ENCODE results near the gene CFAP91. TPM values are rescaled to one million over a fixed set of nuclear protein-coding genes. Genes with fewer than 3 reads are reported as not detected.

CFAP91 gene
- total RNA-seq, 2 donors from 2014 or later = 1.5 to 3.1 TPM

DNA sequence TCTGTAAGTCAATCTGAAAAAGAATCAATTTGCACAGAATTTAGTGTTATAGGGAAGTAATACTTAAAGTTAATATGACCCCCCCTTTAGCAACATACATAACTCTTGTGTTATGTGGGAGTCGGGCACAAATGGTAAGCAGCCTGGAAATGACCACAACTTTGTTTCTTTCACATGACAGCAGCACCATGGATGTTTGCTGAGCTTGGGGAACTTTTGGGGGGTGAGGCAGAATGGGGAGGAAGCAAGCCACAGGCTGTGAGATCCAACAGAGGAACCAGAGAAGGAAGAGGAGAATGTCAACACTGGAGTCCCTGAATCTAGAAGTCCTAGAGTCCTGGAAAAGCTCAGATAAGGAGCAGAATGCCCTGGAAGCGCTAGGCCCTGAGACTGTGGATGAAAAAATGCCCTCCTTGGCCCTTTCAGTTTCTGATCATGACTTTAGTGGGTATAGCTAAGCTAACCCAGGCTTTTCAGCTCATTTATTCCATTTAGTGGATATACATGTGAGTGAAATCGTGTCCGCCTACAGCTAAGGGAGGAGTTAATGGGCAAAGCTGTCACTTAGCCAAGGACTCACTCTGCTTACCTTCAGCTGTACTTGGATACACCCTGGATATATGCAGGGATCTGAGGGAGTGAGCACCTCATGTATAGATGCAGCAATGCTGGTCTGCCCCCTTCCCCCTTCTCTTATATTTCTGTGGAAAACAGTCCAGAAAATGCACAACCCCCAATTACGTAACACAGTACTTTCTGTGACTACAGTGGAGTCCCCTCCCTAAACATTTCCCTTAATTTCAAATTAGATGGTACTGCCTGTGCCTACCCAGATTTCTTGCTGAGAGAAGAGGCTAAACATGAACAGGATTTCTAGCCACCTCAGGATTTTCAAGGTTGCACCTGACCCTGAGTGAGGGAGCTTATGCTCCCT, 39.1 kb downstream of the CFAP91 start:
- DNase-seq (ENCODE audit: low spot score) = no peak
- Histone ChIP-seq H3K4me1 (no peaks in the 10 kb centered on the region), H3K4me3 (no peak overlapping the region), H3K27ac (no peak overlapping the region), H3K27me3 (no peaks in the 10 kb centered on the region), H3K9me3 (no peaks in the 10 kb centered on the region), H3K36me3 (no peaks in the 10 kb centered on the region)
- TF ChIP-seq, protein P1, sequence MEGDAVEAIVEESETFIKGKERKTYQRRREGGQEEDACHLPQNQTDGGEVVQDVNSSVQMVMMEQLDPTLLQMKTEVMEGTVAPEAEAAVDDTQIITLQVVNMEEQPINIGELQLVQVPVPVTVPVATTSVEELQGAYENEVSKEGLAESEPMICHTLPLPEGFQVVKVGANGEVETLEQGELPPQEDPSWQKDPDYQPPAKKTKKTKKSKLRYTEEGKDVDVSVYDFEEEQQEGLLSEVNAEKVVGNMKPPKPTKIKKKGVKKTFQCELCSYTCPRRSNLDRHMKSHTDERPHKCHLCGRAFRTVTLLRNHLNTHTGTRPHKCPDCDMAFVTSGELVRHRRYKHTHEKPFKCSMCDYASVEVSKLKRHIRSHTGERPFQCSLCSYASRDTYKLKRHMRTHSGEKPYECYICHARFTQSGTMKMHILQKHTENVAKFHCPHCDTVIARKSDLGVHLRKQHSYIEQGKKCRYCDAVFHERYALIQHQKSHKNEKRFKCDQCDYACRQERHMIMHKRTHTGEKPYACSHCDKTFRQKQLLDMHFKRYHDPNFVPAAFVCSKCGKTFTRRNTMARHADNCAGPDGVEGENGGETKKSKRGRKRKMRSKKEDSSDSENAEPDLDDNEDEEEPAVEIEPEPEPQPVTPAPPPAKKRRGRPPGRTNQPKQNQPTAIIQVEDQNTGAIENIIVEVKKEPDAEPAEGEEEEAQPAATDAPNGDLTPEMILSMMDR (IDR thresholded peaks at IDR 0.05) = no peak

DNA sequence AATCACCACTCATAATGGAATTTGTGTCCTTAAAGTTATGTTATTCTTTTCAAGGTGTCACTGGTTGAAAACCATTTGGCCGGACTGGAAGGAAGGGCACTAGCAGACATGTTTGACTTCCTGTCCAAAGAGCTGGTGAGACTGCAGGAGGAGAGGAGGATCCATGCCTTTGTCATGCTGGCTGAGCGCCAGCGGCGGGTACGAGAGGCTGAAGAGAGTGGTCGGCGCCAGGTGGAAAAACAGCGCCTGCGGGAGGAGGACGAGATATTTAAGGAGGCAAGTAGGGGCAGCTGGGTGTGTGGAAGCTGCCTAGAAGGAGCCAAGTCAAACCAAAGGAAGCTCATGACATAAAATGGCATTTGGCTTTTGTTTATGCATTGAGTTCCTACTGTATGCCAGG, 41.1 kb downstream of the CFAP91 start:
- Histone ChIP-seq H3K4me3 (no peak overlapping the region), H3K9me3 (no peaks in the 10 kb centered on the region), H3K27me3 (no peaks in the 10 kb centered on the region), H3K36me3 (no peaks in the 10 kb centered on the region), H3K4me1 (no peaks in the 10 kb centered on the region), H3K27ac (no peak overlapping the region)
- DNase-seq (ENCODE audit: low spot score) = no peak
- TF ChIP-seq, protein P1 (IDR thresholded peaks at IDR 0.05) = no peak

DNA sequence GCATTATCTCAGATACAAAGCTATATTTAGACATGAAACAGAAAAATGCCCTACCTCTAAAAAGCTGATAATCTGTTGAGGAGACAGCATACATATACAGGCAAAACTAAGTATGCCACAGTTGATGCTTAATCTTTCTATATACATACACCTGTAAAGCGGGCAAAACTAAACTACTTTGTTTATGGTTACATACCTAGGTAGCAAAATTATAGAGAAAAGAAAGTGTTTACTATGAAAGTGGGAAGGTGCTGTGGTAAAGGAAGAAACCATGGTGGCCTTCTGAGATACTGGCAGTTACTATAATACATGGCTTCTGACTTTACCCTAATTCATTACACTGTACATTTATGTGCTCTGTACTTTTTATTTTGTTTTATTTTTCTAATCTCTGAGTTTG, 43.1 kb downstream of the CFAP91 start:
- no peaks in the 10 kb centered on the region for H3K4me1 ChIP-seq
- no peak overlapping the region for H3K27ac ChIP-seq
- H3K9me3 ChIP-seq = no peaks in the 10 kb centered on the region
- no peaks in the 10 kb centered on the region for H3K36me3 ChIP-seq
- H3K4me3 ChIP-seq = no peak overlapping the region
- TF ChIP-seq, protein P1 (IDR thresholded peaks at IDR 0.05) = no peak
- DNase-seq (ENCODE audit: low spot score) = no peak
- no peaks in the 10 kb centered on the region for H3K27me3 ChIP-seq

GRCh38 chr3:119746423-119746822, 43.6 kb downstream of the CFAP91 start:
- Histone ChIP-seq H3K27ac (no peak overlapping the region), H3K4me3 (no peak overlapping the region)

DNA sequence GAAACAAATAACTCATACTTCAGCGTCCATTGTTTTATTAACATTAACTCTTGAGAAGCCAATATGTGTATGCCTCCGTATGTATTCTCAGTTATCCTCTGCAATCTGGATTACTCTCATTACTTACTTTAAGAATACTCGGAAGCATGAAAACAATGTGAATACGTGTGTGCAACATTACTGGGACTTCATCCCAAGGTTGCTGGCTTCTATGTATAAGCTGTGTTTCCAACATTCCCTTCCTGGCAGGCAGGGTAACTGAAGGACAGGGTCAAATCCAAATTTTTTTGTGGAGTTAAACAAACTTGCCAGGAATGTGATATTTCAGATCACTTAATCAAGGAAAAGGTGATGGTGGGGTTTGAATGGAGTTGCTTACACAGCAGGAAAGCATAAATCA, 44.5 kb downstream of the CFAP91 start:
- H3K4me3 ChIP-seq = no peak overlapping the region
- TF ChIP-seq, protein P1 (IDR thresholded peaks at IDR 0.05) = no peak
- no peak overlapping the region for H3K27ac ChIP-seq
- H3K9me3 ChIP-seq = no peaks in the 10 kb centered on the region
- H3K36me3 ChIP-seq = no peaks in the 10 kb centered on the region
- no peaks in the 10 kb centered on the region for H3K27me3 ChIP-seq
- no peaks in the 10 kb centered on the region for H3K4me1 ChIP-seq
- no peak for DNase-seq (ENCODE audit: low spot score)

More at GRCh38 chr3:119746423-119746822, 43.6 kb downstream of the CFAP91 start:
- Histone ChIP-seq H3K27me3 (no peaks in the 10 kb centered on the region), H3K4me1 (no peaks in the 10 kb centered on the region), H3K9me3 (no peaks in the 10 kb centered on the region), H3K36me3 (no peaks in the 10 kb centered on the region)
- DNase-seq (ENCODE audit: low spot score) = no peak
- TF ChIP-seq, protein P1 (IDR thresholded peaks at IDR 0.05) = no peak
